HG03378 (cell line): ENCODE results near the gene C3.

Source experiments
- ATAC-seq: cut with Tn5 transposase; IDR thresholded peaks from one replicate; pipeline ENCODE4 v1.9.1; 2021; ENCODE audit warnings: mild to moderate bottlenecking, moderate library complexity; ENCODE audit not compliant: unreplicated experiment

C3 gene

GRCh38 chr19:6693056-6693471, 27.4 kb downstream of the C3 start:
- ATAC-seq, result no peak

DNA sequence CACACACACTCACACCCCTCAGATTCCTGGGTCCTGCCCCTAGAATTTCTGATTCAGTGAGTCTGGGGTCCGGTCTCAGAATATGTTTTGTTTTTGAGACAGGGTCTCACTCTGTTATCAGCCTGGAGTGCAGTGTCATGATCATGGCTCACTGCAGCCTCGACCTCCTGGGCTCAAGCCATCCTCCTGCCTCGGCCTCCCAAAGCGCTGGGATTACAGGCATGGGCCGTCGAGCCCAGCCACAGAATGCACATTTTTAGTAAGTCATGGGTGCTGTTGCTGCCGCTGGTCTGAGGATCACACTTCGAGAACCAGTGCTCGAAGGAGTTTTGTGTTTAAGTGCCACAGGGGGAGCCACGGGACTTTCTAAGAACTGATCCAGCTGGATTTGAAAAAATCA, 28.4 kb downstream of the C3 start:
- no peak for ATAC-seq

DNA sequence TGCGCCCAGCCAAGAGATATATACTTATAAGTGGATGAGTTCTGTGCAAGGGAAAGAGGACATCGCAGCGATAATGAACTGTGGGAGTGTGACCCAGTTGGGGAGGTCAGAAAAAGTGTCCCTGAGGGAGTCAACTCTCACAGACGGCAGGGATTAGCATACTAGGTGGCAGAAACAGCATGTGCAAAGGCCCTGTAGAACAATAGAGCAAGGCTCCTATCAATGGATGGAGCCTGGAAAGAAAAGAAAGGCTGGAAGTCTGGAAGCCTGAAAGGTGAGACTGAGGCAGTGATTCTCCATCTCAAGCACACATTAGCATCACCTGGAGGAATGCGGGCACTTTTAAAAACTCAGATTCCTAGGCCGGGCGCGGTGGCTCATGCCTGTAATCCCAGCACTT, 29.1 kb downstream of the C3 start:
- ATAC-seq, result no peak

GRCh38 chr19:6690160-6690885, 30.1 kb downstream of the C3 start:
- no peak for ATAC-seq

- no peak for ATAC-seq
Measured at GRCh38 chr19:6687114-6687513, 33.3 kb downstream of the C3 start.

- no peak for ATAC-seq
Measured at GRCh38 chr19:6686628-6686975, 33.8 kb downstream of the C3 start.

GRCh38 chr19:6685962-6686627, 34.4 kb downstream of the C3 start:
- no peak for ATAC-seq

DNA sequence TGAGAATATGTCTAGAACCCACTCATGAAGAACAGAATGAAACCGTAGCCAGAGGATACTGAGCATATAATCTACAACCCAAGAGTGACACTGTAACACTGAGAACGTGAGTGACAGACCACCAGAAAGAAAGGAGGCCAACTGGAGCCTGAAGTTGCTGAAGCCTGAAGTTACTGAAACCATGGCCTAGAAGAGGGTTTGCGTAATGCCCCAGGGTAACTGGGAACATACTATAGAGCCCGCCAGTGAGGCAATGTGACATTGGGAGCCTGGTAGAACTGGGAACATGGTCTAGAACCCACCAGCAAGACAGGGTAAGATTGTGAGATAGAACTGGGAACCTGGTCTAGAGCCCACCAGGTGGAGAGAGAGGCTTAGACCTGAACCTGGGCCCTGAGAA, 35.0 kb downstream of the C3 start:
- no peak for ATAC-seq

GRCh38 chr19:6683971-6684370, 36.5 kb downstream of the C3 start:
- no peak for ATAC-seq

GRCh38 chr19:6682607-6683128, 37.8 kb downstream of the C3 start:
- ATAC-seq, result no peak

DNA sequence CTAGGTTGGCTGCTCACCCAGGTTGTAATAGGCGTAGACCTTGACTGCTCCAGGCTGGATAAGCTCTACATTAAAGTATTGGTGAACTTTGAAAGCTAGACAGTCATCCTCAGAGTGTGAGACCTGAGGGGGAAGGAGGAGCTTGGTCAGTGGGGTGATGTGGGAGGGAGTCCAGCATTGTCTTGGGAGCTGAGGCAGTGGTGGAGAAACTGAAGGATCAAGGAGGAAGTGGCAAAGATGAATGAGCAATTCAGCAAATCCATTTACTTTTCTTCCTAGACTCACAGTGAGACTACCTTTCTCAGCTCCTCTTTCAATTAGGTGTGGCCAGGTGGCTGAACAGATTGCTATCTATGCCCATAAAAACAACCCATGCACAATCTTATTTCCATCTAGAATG, 40.3 kb downstream of the C3 start:
- ATAC-seq, result no peak

GRCh38 chr19:6679139-6679538, 41.3 kb downstream of the C3 start:
- no peak for ATAC-seq

- ATAC-seq, result no peak
Measured at GRCh38 chr19:6678690-6679109, 41.8 kb downstream of the C3 start.

DNA sequence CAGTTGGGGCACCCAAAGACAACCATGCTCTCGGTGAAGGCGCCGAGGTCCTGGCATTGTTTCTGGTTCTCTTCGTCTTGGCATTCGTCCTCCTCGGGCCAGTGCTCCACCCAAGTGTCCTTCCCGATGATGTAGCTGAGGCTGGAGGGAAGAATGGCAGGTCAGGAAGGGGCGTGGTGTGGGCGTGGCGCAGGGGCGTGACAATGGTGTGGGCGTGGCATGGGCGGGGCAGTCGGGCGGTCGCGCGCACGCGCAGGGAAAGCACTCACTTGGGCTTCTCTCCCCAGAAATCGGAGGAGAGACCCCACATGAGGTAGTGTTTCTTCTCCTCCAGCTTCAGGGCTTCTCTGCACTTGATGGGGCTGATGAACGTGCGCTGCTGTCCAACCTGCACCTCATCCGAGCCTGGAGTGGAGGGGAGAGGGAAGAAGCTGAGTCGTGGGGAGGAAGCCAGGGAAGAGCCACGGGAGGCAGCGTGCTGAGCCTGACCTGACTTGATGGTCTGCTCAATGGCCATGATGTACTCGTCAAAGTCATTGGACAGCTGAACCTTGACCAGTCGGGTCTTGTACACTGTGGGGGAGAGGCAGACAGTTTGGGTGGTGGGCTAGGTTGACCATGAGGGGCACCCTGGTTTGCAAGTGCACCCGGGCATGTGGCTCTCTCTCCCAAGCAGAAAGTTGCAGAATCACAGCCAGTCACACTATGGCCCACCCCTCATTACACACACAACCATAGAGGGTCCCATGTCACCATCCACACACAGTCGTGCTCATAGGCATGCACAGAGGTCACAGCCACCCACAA, 42.4 kb downstream of the C3 start:
- ATAC-seq, result no peak

DNA sequence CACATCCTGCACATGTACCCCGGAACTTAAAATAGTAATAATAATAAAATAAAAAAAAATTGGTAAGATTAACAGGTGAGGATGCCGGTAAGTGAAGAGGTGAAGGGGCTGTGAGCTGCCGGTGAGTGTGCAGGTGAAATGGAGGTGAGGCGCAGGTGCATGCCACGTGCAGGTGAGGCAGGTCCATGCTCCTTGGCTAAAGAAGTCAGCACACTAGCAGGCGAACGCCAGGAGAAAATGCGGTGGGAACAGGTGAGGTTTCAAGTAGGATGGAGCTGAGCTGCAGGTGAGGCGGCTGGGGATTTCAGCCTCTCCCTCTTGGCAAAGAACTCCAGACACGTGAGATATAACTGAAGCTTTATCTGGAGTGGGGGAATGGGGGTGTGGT, 43.0 kb downstream of the C3 start:
- no peak for ATAC-seq

DNA sequence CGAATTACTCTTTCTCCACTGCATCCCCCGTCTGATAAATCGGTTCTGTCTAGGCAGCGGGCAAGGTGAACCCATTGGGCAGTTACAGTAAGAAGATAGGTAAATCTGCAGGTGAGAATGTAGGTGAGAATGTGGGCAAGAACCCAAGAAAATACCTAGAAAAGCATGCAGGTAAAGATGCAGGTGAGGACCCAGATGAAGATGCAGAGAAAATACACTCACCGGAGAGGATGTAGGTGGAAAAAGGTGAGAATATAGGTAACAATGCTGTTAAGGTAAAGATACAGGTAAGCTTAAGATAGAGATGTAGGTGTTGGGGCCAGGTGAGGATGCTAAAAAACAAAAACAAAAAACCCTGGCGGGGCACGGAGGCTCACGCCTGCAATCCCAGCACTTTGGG, 44.2 kb downstream of the C3 start:
- ATAC-seq, result no peak

- peak; percentile 53 for ATAC-seq
Measured at GRCh38 chr19:6674868-6675305, 45.6 kb downstream of the C3 start.

GRCh38 chr19:6674408-6674807, 46.0 kb downstream of the C3 start:
- peak; percentile 8 for ATAC-seq

GRCh38 chr19:6672693-6673290, 47.7 kb downstream of the C3 start:
- no peak for ATAC-seq

GRCh38 chr19:6671960-6672359, 48.5 kb downstream of the C3 start:
- no peak for ATAC-seq

GRCh38 chr19:6668691-6669090, 51.8 kb downstream of the C3 start:
- ATAC-seq, result no peak
